Measurements from ENCODE around the gene SCMH1. TPM values are rescaled to one million over a fixed set of nuclear protein-coding genes. Genes with fewer than 3 reads are reported as not detected.

Gene SCMH1
- total RNA-seq, 1 experiment from 2014 or later, result 18.0 TPM

DNA sequence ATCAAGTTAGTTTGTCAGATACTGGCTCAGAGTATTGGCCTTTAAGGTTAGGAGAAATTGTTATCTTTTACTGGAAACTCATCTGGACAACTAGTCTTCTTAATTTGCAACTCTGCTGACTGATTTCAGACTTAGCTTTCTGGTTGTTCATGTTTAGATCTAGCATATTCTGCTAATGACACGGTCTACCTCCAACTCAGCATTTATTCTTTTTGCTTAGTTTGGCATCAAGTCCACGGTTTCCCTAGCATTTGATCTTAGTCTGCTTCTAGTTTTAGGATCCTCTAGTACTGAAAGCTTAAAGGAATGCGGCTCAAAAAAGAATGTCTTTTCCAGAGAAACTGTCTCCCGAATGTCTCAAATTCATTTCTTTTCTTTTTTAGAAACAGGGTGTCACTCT, 145.0 kb downstream of the SCMH1 start:
- no peak for DNase-seq (ENCODE audit: low spot score)

DNA sequence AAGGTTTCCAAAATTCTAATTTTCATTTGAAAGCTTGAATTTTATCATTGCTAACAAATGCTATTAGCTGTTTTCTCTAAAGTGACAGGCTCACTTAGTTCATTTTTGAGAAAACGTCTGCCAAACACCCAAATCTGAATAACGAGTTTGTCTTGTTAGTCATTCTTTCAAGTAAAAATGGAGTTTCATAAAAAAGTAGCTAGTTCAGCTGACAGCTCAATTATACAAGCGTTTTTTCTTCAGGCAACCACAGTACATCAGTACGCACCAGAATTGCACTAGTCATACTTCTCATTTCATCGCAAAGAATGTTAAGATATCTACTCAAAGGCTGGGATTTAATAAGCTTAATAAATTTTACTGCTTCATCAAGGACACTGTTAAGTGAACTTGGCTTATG, 148.3 kb downstream of the SCMH1 start:
- no peak for DNase-seq (ENCODE audit: low spot score)

DNA sequence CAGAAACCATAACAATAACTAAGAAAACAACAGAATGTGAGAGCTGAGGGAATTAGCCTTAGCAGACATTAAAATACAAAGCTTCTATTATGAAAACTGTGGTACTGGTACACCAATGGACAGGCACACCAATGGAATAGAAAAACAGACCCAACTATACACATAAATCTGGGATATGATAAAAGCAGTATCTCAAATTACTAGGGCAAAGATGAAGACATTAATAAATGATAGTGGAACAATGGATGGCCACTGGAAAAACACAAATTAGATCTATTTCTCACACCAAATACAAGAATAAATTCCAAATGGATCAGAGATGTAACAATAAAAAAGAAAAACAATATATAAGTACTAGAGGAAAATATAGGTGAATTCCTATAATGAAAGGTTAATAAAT, 155.2 kb downstream of the SCMH1 start:
- no peak for DNase-seq (ENCODE audit: low spot score)

DNA sequence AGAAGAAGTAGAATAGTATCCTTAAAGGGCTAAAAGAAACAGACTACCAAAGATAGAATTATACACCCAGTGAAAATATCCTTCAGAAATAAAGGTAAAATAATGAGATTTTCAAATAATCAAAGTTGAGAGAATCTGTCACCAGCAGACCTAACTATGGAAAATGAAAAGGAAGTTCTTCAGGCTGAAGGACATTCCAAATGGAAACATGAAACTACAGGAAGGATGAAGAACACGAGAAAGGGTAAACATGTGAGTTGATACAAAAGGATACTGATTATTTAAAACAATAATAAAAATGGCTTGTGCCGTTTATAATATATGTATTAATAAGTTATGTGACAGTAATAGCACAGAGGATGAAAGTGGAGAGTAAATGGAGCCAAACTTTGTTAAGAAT, 163.5 kb downstream of the SCMH1 start:
- no peak for DNase-seq (ENCODE audit: low spot score)

DNA sequence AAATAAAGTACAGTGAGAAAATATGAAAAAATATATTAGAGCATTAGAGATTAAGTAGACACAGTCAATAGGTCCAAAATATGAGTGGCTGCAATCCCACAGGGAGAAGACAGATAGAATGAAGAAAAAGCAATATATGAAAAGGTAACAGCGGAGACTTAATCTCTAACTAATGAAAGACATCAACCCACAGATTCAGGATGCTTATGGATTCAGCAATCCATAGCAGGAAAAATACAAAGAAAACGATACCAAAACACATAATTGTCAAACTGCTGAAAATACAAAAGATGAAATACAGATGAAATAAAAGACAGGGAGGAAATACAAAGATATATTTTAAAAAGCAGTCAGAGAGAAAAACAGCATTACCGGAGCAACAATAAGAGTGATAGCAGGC, 163.9 kb downstream of the SCMH1 start:
- DNase-seq (ENCODE audit: low spot score), result no peak

DNA sequence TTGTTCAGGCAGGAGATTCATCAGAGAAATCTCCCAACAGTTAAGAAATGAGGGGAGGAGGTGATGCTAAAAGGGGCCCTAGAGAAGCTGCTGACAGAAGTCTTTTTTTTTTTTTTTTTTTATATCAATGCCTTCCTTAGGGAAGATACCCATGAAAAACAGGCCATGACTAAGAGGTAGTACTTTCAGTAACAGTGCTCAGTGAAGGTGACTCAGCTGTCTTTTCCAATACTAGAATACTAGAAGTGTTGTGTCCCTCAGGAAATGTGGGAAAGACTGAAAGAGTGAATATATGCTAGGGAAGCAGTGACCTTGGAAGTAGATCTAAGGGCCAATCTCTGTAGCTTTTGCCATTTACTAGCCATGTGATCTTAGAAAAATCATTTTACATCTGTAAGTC, 168.1 kb downstream of the SCMH1 start:
- peak; percentile 42 for DNase-seq (ENCODE audit: low spot score)

DNA sequence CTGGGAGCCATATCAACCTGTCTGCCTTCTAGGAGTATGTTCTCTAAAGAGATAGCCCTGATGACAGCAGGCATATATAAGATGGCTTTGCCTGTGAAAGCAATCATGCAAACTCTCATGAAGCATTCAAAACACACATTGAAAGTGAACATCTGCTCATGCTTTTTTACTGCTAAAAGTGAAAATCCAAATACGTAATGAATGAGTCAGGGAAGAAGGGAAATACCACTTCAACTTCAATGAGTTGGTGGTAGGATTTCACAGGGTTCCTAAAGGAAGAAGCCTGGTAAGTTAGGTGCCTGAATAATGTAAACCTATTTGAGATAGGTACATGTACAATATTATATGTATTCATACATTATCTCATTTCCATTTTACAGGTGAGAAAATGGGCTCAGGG, 170.1 kb downstream of the SCMH1 start:
- no peak for DNase-seq (ENCODE audit: low spot score)

DNA sequence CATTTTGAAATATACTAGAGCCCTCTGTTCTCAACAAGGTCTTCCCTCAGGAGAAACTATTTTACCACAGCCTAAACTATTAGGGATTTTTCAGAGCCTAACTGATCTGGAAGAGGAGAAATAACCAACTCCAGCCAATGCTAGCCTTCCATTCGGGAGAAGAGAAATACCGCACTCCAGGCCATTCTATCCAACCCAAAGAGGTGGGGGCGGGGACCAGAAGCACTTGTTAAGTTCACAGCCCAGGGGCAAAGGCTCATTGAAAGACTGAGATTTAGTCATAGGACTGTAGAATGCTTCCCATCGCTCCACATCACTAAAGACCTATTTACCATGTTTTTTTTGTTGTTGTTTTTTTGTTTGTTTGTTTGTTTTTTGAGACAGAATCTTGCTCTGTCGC, 185.2 kb downstream of the SCMH1 start:
- DNase-seq (ENCODE audit: low spot score), result no peak

DNA sequence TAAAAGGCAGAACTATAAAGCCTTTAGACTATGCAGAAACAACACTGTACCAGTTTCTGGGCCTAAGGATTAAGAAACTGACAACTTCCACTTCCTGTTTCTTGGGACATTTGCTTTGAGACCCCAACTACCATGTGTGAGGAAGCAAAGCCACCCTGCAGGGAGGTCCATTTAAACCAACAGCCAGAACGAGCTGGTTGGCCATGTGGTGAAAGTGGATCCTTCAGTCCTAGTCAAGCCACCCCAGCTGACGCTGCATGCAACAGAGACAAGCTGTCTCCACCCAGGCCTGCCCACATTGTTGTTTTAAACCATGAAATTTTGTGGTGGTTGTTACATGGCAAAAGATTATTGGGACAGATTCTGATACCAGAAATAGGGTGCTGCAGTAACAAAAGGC, 188.8 kb downstream of the SCMH1 start:
- no peak for DNase-seq (ENCODE audit: low spot score)

DNA sequence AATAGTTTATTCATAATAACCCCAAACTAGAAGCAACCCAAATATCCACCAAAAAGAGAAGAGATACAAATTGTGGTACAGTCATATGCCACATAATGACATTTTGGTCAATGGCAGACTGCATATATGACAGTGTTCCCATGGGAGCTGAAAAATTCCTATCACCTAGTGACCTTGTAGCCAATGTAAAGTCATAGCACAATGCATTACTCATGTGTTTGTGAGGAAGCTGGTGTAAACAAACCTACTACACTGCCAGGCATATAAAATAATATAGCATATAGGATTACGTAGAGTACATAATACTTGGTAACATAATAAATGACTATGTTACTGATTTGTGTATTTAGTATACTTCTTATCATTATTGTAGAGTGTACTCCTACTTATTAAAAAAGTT, 191.1 kb downstream of the SCMH1 start:
- no peak for DNase-seq (ENCODE audit: low spot score)

DNA sequence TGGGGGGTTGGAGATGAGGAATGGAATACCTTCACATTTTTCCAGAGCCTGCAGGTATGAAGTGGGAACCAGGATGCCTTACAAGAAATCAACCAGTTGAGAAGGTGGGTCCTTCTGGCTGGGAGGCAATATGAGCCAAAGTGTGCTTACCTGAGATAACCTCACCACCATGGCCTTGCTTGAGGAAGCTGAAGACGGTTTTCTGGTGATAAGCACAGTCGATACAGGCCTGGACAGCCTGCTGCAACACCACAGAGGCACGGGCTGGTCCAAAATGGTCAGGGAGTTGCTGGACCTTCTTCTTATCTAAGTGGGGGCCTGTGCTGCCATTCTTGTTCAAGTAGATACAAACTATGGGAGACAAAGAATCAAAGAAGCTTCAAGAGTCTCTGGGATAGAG, 193.6 kb downstream of the SCMH1 start:
- no peak for DNase-seq (ENCODE audit: low spot score)

DNA sequence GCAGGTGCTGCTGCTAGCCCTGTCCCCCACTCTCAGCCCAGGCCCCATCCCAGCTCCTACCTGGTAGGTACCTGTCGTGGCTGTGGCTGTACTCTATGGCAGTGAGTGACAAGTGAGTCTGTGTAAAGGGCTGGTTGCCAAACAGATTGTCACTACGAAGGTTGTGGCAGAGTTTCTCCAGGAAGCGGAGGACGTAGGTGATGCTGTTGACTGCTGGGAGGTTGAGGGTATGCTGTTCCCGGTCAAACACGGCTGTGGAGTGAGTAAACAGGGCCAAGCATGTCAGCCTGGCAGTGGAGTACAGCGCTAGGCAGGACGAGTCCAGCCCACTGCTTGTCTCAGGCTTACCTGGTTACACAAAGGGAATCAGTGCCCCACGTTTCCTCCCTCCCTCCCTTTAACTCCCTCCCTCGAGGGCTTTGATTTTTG, 195.7 kb downstream of the SCMH1 start:
- no peak for DNase-seq (ENCODE audit: low spot score)

DNA sequence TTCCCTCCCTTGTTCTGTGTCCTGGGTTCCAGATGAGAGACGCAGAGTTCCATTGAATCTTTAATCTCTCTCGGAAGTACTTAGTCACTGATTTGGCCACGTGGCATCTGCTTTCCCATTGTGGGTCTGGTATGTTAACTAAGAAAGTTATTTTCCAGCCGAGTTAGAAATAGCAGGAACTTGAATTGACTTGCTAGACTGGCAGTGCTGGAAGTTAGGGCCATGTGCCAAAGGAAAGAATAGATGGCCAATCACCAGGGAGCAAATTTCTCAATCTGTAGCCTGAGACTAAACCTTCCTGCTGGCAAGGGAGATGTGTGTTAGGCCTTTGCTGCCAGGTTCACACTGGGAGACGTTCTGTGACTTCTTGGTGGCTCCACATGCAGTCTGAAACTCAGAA, 196.4 kb downstream of the SCMH1 start:
- DNase-seq (ENCODE audit: low spot score), result no peak

DNA sequence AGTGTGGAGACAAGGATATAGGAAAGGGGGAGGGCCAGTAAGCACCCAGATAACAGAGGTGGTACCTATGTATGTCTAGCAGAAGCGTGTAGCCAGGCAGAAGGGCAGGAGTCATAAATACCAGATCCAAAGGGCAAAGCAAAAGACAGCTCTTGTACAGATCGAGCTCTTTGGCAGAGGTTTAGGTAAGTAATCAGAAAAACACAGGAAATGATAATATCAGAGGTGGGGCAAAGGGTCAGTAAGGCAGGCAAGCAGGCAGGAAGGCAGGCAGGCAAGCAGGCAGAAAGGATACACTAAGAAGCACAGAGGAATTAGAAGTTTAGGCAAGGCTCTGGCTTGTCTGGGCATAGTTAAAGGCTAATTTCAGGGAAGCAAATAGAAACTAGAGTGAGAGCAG, 197.9 kb downstream of the SCMH1 start:
- DNase-seq (ENCODE audit: low spot score), result no peak

DNA sequence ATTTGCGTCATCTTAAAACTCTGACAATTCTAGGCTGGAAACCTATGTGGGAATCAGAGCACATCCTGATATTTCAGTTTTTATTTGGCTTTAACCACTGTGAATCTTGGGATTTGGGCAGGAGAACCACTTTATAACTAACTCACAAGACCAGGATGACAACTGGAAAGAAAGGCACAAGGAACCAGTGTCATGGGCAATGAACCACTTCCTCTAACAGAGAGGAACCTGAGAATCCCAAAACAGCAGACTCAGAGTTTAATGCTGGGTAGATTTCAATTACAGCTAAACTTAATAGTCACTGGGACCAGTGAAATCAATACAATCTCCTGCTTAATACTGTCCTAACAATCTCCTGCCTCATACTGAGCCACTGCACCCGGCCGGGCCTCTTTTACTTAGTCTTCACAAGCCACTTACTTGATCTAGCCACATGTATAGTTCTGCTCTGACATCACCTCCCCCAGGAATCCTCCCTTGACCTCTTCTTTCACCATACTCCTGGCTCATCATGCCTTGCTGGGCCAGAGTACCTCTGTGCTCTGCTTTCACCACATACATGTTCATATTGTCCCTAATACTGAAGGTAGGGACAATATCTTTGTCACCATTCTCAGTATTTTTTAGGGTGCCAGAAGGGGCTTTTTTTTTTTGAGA, 200.4 kb downstream of the SCMH1 start:
- no peak for DNase-seq (ENCODE audit: low spot score)

DNA sequence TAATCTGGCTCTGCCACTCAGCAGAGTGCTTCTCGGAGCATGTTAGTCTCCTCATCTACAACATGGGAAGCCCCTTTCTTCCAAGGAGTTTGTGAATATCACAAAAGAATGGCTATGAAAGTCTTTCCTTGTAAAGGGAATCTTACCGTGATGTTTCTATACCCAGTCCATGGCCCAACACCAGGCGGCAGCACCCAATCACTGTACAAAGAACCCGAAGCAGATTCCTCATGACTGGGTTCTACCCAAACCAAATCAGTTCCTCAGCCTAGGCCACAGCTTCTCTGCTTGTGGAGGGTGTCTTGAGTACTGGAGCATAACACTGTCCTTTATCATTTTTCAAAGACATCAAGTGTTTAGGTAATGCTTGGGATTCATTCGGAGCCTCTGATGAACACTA, 204.0 kb downstream of the SCMH1 start:
- DNase-seq (ENCODE audit: low spot score), result no peak

DNA sequence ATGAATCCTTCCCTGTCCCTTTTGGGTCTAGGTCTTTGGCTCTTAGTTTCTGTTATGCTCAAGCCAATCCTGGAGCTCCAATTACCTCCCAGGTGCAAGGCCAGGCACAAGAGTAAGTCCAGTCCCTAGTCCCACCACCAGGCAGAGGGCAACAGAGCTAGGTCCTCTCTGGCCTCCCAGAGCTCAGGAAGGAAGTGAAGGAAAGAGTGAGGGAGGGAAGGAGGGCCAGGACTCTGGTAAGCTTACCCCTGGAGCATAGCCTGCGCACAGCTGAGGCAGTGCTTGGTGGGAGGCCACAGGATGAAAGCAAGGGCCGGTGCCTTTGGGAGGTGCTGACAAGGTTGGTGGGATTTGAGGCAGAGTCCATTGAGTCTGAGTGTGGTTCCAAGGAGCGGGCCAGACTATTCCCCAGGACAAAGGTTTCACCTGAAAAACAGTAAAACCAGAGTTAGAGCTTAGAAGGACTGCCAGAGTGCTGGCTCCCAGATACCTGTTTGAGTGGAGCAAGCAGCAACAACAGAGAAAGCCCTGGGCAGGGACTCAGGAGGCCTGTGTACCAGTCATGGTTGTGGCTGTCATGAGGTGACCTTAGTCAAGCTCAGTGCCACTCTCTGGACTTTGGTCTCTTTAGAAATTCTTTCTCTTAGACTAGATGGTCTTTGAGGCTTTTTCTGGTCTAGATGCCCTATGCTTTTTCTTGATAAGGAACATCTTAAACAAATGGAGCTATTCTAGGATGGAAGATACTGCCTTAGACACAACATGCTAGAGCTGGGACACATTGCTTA, 204.8 kb downstream of the SCMH1 start:
- no peak for DNase-seq (ENCODE audit: low spot score)

DNA sequence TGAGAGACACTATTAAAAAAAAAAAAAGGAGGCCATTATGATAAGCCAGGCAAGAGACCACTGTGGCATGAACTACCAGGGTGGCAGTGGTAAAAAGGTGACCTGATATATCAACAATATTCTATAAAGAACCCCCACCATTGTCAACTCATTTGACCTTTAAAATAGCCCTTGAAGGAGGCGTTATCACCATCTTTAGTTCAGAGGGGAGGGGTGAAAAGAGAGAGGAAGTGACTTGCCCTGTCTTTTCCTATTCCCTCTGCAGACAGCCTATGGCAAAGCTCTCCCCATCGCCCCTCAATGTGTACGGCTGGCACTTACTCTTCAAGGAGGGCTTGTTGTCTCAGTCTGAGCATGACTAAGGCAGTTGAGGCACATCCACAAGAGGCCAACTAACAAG, 208.8 kb downstream of the SCMH1 start:
- no peak for DNase-seq (ENCODE audit: low spot score)

DNA sequence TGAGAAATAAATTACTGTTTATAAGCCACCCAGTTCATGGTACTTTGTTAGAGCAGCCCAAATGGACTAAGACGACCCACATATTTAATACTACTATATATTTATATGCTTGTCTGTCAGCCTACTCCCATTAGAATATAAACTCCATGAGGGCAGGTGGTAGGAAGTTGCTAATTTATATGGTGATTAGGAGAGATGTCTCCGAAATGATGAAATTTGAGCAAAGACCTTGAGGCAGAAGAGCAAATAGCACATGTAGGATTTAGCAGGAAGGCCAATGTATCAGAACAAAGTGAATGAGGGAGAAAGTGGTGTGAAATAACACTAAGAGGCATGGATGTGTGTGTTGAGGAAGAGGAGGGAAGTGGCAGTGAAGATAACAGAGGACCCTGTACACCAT, 210.0 kb downstream of the SCMH1 start:
- no peak for DNase-seq (ENCODE audit: low spot score)

DNA sequence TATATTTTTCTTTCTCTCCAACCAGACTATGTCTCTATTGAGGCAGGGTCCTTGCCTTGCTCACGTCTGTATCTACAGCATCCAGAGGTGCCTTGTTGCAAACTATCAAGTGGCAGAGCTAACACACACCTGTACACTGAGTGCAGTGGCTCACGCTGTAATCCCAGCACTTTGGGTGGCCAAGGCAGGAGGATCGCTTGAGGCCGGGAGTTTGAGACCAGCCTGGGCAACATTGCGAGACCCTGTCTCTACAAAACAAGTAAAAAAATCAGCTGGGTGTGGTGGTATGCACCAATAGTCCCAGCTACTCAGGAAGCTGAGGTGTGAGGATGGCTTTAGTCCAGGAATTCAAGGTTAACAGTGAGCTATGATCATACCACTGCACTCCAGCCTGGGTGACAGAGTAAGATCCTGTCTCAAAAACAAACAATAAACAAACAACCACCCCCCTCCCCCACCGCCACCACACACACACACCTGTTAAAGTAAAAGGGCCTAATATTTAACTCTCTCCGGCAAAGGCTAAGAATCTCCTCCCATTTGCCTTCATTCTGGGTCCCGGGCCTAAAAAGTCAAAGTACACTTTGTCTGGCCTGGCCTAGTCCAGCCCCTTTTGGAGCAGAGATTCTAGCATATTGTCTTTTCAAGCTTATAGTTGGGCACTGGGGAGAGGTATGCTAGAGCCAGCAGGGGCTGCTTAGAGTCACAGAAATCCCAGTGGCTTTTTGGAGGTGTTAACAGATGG, 211.1 kb downstream of the SCMH1 start:
- no peak for DNase-seq (ENCODE audit: low spot score)

DNA sequence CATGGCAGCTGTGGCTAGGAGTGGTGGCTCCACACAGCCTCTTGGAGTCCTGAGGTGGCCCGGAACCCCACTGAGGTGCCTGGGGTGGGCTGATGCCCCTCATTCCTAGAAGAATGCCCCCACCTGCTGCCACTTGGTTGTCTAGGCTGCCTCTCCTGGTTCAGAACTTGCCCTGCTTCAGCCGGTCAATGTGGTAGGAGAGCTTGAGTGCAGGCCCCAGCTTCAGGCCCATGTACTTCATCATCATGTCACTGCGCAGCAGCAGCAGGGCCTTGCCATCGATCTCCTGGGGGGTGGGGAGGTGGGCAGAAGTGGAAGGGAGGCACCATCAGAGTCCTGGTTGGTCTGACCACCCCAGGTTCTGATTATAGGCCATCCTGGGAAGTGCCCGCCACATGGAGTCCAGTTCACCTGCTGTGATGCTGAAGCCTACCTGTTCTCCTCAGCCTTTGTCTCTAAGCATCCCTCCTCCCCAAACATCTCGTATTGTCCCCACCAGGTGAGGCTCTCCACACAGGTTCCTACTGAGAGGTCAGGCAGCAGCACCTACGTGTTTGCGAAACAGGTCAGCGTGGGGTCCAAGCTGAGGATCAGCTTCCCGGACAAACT, 214.0 kb downstream of the SCMH1 start:
- DNase-seq (ENCODE audit: low spot score), result no peak

DNA sequence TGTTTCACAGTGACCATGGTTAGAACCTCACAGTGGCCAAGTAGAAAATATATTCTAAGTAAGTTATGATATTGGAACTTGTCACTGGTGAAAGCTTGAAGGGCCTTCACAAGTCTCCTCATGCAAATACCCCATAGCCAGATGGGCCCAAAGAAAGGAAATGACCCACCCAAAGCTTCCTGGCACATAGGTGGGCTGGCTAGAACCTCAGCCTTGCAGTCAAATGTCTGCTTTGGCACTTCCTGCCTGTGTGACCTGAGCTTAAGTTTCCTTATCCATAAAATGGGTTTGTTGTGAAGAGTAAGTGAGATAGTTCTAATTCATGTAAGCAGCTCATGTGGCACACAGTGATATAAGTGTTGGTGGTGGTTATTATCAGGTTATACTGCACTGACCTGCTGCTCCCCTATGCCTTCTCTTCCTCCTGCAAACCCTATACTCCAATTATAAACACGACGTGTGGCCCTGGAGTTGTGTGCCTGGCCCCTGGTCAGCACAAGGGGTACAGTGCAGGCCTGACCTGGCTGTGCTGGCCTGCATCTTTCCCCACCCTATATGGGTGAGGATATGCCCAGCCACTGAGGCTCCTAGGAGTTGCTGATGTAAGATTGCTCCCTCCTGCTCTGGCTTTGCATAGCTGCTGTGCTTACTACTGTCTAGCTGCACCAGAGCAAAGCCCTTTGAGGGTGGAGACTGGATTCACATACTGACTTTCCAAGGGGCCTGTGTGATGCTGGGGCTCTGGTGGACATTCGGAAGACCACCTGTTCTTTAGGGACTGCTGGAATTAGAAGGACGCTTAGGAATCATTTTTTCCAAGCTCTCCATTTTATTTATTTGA, 215.9 kb downstream of the SCMH1 start:
- DNase-seq (ENCODE audit: low spot score), result no peak
